H54 (cell line): Measurements from ENCODE around the gene TRAF6.
"Not testable (repeated sequence)": the region's sequence is repeated elsewhere in the genome, so short reads cannot be mapped to it uniquely, and the experiment has no call there.

Experiments
- DNase-seq: peaks from one replicate; pipeline ENCODE4 v3.0.0; 2011; ENCODE audit warnings: low spot score, mixed read lengths; ENCODE audit not compliant: insufficient read length
- FAIRE-seq: peaks from 3 replicates; lab custom pipeline; 2011; peaks lifted over from hg19 to GRCh38; lab: Jason Lieb, UNC
- POLR2A ChIP-seq: IDR thresholded peaks from 2 replicates; pipeline ENCODE4 v1.6.1; 2011; ENCODE audit warnings: low read depth, mild to moderate bottlenecking, low read length

TRAF6 gene, protein sequence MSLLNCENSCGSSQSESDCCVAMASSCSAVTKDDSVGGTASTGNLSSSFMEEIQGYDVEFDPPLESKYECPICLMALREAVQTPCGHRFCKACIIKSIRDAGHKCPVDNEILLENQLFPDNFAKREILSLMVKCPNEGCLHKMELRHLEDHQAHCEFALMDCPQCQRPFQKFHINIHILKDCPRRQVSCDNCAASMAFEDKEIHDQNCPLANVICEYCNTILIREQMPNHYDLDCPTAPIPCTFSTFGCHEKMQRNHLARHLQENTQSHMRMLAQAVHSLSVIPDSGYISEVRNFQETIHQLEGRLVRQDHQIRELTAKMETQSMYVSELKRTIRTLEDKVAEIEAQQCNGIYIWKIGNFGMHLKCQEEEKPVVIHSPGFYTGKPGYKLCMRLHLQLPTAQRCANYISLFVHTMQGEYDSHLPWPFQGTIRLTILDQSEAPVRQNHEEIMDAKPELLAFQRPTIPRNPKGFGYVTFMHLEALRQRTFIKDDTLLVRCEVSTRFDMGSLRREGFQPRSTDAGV

DNA sequence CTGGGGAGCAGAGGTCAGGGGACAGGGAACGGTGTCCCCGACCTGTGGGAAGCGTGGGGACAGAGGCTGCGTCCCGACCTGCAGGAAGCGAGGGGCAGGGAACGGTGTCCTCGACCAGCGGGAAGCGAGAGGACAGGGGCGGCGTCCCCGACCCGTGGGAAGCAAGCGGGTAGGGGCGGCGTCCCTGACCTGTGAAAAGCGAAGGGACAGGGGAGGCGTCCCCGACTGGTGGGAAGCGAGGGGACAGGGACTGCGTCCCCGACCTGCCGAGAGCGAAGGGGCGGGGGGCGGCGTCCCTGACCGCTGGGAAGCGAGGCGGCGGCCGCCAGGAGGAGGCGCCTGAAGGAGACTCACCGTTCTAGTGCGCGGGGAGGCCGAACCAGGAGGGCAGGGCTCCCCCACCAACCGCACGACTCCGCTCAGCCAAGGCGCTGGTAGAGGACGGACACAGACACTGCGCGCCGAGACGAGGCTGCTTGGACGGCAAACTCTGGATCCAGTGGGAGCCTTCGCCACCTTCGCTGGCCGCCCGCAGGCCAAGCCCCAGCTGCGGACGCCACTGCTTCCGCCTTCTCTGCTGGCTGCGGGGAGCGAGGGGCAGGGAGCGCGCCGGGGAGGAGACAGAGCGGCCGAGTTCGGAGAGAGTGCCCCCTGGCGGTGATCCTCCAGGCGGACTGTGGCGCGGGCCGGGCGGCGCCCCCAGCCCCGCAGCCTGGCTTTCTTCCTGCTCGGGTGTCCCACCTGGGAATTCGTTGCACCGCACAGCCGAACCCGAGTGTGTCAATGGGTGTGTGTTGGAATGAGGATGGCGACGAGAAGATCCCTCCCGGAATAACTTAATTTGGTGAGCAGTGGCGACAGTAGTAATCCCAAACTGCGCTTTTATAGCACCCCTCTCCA, at the start of gene TRAF6:
TRAF6 (minus strand) TSS at position 579 of the 900 bp plus-strand sequence. CDS start 8,757 bp downstream, outside the sequence.
- TF ChIP-seq POLR2A = peak; percentile 95
- FAIRE-seq = no peak
- peak; percentile 68 for DNase-seq

DNA sequence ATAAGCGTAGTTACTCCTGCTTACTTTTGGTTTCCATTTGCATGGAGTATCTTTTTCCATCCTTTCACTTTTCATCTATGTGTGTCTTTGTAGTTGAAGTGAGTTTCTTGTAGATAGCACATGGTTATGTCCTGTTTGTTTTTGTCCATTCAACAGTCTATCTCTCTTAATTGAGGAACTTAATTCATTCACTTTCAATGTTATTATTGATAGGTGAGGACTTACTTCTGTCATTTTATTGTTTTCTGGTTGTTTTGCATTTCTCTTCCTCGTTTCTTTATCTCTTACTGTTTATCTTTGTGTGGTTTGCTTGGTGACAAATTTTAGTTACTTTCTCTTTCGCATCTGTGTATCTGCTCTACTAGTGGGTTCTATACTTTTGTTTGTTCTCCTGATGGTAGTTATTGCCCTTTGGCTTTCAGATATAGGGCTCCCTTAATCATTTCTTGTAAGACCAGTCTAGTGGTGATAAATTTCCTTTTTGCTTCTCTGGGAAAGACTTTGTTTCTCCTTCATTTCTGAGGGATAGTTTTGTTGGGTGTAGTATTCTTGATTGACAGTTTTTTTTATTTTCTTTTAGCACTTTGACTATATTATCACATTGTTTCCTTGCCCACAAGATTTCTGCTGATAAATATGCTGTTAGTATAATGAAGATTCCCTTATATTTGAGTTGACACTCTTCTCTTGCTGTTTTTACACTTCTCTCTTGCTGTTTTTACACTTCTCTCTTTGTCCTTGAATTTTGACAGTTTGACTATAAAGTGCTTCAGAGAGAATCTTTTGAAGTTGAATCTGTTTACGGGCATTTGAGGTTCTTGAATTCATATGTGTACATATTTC, 48.7 kb upstream of the TRAF6 start:
- peak; percentile 27 for FAIRE-seq
- no peak for DNase-seq

DNA sequence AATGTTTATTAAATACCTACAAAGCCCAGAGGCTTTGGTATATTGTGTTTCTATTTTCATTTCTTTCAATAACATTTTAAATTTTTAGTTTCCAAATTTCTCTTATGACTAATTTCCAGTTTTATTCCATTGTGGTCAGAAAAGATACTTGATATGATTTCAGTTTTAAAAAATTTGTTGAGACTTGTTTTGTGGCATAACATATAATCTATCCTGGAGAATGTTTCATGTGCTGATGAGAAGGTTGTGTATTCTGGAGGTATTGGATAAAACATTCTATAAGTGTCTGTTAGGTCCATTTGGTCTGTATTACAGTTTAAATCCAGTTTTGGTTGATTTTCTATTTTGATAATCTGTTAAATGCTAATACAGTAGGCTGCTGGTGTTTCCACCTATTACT, 47.9 kb upstream of the TRAF6 start:
- DNase-seq (no peak), FAIRE-seq (no peak)
- TF ChIP-seq POLR2A = no peak

More for the DNA sequence above, 48.7 kb upstream of the TRAF6 start:
- TF ChIP-seq POLR2A = no peak

DNA sequence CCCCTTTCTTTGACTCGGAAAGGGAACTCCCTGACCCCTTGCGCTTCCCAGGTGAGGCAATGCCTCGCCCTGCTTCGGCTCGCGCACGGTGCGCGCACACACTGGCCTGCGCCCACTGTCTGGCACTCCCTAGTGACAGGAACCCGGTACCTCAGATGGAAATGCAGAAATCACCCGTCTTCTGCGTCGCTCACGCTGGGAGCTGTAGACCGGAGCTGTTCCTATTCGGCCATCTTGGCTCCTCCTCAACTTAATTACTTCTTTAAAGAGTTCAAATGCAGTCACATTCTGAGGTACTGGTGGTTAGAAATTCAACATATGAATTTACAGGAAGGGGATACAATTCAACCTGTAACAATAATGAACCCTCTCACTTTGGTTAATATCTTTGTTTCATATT, 47.3 kb upstream of the TRAF6 start:
- DNase-seq, FAIRE-seq: not testable (repeated sequence)

DNA sequence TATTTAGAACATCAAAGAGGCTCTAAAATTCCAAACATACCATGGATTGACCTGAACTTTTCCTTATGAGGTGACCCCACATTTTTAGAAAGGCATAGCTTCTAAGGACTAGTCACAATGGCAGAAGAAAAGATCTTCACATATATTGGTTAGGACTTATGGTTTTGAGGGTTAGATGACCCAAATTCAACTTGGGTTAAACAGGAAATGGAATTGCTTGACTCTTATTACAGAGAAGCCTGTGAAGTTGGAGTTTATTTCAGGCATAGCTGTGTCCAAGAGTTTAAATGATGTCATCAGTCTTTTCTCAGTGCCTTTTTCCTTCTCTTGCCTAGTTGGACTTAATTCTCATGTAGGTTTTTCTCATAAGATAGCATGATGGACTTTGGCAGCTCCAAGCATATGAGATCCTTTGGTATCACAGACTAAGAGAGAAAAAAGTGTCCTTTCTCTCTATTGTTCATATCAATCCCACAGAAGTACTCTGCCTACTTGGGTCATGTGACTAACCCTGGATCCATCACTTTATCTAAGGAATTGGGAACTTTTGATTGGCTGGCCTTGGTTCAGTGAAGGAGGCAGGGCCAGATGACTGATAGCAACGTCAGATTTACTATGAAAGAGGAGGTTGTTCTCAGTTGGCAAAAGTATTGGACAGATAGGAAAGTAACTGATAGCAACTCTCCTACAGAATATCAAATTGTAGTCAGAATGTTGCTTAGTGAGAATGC, 40.5 kb upstream of the TRAF6 start:
- no peak for DNase-seq
- FAIRE-seq = peak; percentile 60
- TF ChIP-seq POLR2A = no peak

DNA sequence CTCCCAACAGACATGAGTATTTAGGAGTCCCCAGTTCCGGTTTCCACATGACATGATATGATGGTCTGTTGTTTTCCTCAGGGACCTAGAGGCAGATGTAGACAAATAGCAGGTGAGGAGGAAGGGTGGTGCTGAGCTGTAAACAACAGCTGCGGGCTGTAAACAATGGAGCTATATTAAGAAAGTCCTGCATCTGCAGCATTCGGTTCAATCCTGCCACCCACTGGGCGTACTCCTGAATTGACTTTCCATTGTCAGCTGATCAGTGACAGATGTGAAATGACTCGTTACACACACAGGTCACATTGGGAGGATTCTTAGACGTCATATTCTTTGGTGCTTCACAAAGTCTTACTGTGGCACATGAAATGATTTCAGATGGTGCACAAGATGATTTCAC, 30.9 kb upstream of the TRAF6 start:
- DNase-seq (peak; percentile 25), FAIRE-seq (peak; percentile 80)
- no peak for TF ChIP-seq POLR2A

DNA sequence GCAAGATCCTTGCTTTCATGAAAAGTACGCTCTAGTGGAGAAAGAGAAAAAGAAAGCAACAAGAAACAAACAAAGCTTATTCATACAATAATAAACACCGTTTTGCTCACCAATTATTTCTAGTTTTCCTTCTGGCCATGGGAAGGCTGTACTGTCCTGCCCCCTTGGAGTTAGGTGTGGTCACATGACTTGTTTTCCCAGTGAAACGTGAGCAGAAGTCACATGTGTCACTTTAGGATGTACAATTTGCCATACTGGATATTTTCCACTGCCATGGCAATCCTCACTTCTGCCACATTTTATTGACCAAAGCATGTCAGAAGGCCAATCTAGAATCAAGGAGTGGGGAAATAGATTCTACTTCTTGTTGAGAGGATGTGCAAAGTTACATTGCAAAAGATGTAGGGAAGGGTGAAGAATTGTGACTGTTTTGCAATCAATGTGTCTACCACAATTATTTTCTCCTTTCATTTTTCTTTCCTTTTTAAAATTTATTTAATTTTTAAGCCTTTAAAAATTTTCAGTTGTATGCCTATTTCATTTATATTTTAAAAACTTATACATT, 24.3 kb upstream of the TRAF6 start:
- FAIRE-seq (peak; percentile 27), DNase-seq (no peak)
- TF ChIP-seq POLR2A = no peak

DNA sequence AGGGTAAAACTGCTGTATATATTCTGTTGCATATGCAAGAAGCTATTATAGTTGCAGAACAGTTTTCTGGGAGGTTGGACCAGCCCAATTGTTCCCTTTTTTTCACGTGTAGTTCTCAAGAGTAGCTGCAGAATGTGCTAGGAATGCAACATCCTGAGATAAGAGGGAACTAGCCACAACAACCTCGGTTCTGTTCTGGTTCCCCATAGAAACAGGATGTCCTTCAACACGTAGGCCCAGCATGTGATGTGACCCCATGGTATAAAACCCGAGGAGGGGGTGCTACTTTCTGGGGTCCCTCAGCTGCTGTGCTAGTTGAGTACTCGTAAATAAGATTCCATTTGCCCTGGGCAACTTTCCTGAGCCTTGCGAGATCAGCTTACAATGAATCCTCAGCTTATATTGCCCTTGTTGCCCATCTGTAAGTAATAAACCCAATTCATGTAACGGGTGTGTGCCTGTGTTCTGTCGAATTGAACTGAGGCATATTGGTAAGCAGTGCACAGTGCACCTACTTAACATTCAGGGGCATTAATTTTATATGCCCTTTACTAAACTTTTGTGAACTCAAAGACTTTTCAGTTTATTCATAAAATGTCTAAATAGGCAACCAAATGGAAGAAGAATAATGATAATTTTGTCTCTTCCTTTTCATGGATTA, 23.0 kb upstream of the TRAF6 start:
- TF ChIP-seq POLR2A = no peak
- DNase-seq (no peak), FAIRE-seq (no peak)

DNA sequence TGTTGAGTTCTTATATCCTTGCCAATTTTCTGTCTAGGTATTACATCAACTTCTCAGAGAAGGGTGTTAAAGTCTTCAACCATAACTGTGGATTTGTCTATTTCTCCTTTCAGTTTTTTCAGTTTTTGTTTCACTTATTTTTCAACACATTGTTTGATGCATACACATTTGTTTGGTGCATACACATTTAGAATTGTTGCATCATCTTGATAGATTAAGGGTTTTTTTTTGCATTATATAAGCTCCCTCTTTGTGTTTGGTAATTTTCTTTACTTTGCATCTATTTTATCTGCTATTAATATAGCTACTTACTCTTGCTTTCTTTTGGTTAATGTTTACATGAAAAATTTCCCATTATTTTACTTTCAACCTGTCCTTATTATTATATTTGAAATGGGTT, 20.8 kb upstream of the TRAF6 start:
- no peak for TF ChIP-seq POLR2A
- peak; percentile 65 for FAIRE-seq
- no peak for DNase-seq

DNA sequence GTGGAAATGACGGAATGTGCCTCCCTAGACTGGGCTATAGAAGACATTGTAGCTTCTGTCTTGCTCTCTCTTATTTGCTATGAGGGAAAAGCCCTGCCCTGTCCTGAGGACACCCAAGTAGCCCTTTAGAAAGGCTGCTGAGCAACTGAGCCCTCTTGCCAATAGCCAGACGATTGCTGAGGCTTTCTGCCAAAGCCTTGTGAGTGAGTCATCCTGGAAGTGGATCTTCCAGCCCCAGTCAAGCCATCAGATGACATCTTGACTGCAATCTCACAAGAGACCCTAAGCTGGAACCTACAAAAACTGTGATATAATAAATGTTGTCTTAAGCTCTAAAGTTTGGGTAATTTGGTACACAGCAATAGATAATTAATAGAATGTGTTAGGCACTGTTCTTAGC, 3.9 kb upstream of the TRAF6 start:
- DNase-seq (no peak), FAIRE-seq (no peak)
- no peak for TF ChIP-seq POLR2A

DNA sequence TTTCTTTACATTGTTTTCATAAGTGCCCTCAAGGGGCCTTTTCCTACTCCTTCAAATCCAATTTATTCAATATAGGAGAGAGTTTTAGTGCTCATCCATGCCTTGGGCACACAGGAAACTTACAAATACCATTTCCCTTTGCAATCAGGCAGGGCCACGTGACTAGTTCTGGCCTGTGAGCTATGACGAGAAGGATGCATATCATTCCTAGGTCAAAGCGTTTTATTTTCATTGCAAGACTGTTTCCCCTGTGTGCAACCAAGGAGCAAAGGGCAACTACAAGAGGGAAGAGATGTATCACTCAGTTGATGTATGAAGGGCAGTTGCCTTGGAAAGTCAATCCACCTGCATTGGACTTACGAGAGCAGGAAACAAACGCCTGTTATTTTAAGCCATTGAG, 1.9 kb upstream of the TRAF6 start:
- DNase-seq (no peak), FAIRE-seq (no peak)
- no peak for TF ChIP-seq POLR2A

DNA sequence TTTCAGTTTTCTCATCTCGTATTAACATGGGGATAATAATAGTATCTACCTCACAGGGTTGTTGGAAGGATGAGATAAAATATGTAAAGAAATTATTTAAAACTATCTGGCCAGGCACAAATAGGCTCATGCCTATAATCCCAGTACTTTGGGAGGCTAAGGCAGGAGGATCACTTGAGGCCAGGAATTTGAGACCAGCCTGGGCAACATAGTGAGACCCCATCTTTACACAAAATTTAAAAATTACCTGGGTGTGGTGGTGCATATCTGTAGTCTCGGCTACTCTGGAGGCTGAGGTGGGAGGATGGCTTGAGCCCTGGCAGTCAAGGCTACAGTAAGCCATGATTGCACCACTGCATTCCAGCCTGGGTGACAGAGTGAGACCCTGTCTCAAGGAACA, 990 bp upstream of the TRAF6 start:
- DNase-seq, FAIRE-seq: not testable (repeated sequence)
